K562 (cell line): ENCODE data around the gene INPP5D. TPM values are rescaled to one million over a fixed set of nuclear protein-coding genes. Genes with fewer than 3 reads are reported as not detected.

Experiments
- ATAC-seq: fragments of 200-7000 bp; cut with Tn5 transposase; 3 replicates; pipeline ENCODE4 v1.9.1; 2020; ENCODE audit warnings: moderate library complexity
- BruUV-seq: library from RNA; stranded (reverse); fragments of 400-500 nt; replicated peaks from 2 replicates; lab custom pipeline; 2021; lab: Mats Ljungman, UMichigan
- CTCF ChIA-PET: fragments of 300-600 bp; formaldehyde crosslinking; extraction: SDS; loops from one replicate; lab custom pipeline; 2021; ENCODE audit warnings: low intra/inter-chr PET ratio; lab: Yijun Ruan, JAX
- POLR2A ChIA-PET: fragments of 300-600, 350-650 bp; sonication (Branson Sonifier 250); formaldehyde crosslinking; extraction: SDS; loops from one replicate; lab custom pipeline; 2021; ENCODE audit warnings: antibody characterized with exemption, inconsistent platforms; lab: Yijun Ruan, JAX
- DNase-seq, 4 experiments: peaks; one replicate each; pipeline versions ENCODE4 v3.0.0 to v3.0.0-alpha.2; 2011 to 2018; ENCODE audit warnings: low spot score in 3 of 4, mixed read lengths in 3 of 4; ENCODE audit errors: extremely low read depth in 1 of 4
- FAIRE-seq: peaks from 2 replicates; lab custom pipeline; 2011; peaks lifted over from hg19 to GRCh38; lab: Jason Lieb, UNC
- H2AFZ ChIP-seq: 2 replicates; pipeline ENCODE4 v1.6.0; 2011; ENCODE audit warnings: low read depth, low read length, control low read depth, inconsistent platforms
- H3K27ac ChIP-seq: fragments of 200-600 bp; 3 replicates; pipeline ENCODE4 v1.8.0; 2011; ENCODE audit warnings: low read depth, mild to moderate bottlenecking, control low read depth, inconsistent platforms, low read length, moderate library complexity, mixed read lengths; ENCODE audit errors: extremely low read depth
- H3K27me3 ChIP-seq, 2 experiments: fragments of 300-600 bp in 1 of 2; 2 replicates in 1 of 2; 3 replicates in 1 of 2; pipeline versions ENCODE4 v1.6.0 to v1.8.0; 2011; ENCODE audit warnings: inconsistent platforms in 2 of 2, low read length in 2 of 2, mild to moderate bottlenecking in 1 of 2, mixed read lengths in 1 of 2, moderate library complexity in 1 of 2; ENCODE audit not compliant: control insufficient read depth in 2 of 2, insufficient read depth in 2 of 2
- H3K36me3 ChIP-seq: fragments of 300-600 bp; 3 replicates; pipeline ENCODE4 v1.8.0; 2011; ENCODE audit warnings: mild to moderate bottlenecking, low read length, inconsistent platforms; ENCODE audit not compliant: control insufficient read depth, insufficient read depth
- H3K4me1 ChIP-seq, 2 experiments: fragments of 200-600 bp in 1 of 2; replicated peaks in 1 of 2; 2 replicates in 1 of 2; 3 replicates in 1 of 2; pipeline versions ENCODE4 v1.5.1 to v1.8.0; 2011; ENCODE audit warnings: inconsistent platforms in 2 of 2, low read length in 2 of 2, mild to moderate bottlenecking in 1 of 2, mixed read lengths in 1 of 2, moderate library complexity in 1 of 2; ENCODE audit not compliant: control insufficient read depth in 2 of 2, insufficient read depth in 2 of 2
- H3K4me2 ChIP-seq: 2 replicates; pipeline ENCODE4 v1.6.1; 2011; ENCODE audit warnings: low read length, control low read depth, inconsistent platforms, mixed read lengths; ENCODE audit not compliant: insufficient read depth
- H3K4me3 ChIP-seq: fragments of 200-600 bp; sonication (generic), shearing (Covaris generic); 2 replicates; pipeline ENCODE4 v1.5.1; 2016; ENCODE audit warnings: control low read depth, inconsistent platforms
- H3K79me2 ChIP-seq: fragments of 200-600 bp; 3 replicates; pipeline ENCODE4 v1.8.0; 2011; ENCODE audit warnings: low read length, inconsistent platforms; ENCODE audit not compliant: control insufficient read depth, insufficient read depth
- H3K9ac ChIP-seq, 2 experiments: 2 replicates each; pipeline versions ENCODE4 v1.6.0 to v1.6.1; 2011; ENCODE audit warnings: low read depth in 2 of 2, low read length in 2 of 2, control low read depth in 1 of 2, inconsistent platforms in 1 of 2, mild to moderate bottlenecking in 1 of 2, mixed read lengths in 1 of 2; ENCODE audit not compliant: insufficient read depth in 1 of 2
- H3K9me1 ChIP-seq: one replicate; pipeline ENCODE4 v1.6.0; 2011; ENCODE audit warnings: inconsistent platforms, mild to moderate bottlenecking, low read length, moderate library complexity; ENCODE audit not compliant: control insufficient read depth, insufficient read depth
- H3K9me3 ChIP-seq: replicated peaks from 2 replicates; pipeline ENCODE4 v1.5.1; 2011; ENCODE audit warnings: low read depth, low read length, inconsistent platforms; ENCODE audit not compliant: control insufficient read depth, insufficient read depth
- H4K20me1 ChIP-seq: replicated peaks from 2 replicates; pipeline ENCODE4 v1.6.1; 2011; ENCODE audit warnings: low read length, inconsistent platforms, mixed read lengths; ENCODE audit not compliant: control insufficient read depth, insufficient read depth
- BRCA1 ChIP-seq, 2 experiments: fragments of 450-650 bp in 1 of 2; sonication (generic) in 1 of 2; formaldehyde crosslinking in 1 of 2; IDR thresholded peaks; 2 replicates each; pipeline versions ENCODE4 v1.5.0 to v1.6.1; 2017 to 2020; ENCODE audit warnings: mild to moderate bottlenecking in 1 of 2, missing genetic modification reagents in 1 of 2
- EGR1 ChIP-seq: fragments of 450-650 bp; conservative IDR thresholded peaks from 2 replicates; pipeline ENCODE4 v1.6.1; 2017; ENCODE audit warnings: mild to moderate bottlenecking
- FOS ChIP-seq: IDR thresholded peaks from 3 replicates; pipeline ENCODE4 v1.6.1; 2011; ENCODE audit not compliant: insufficient read length; ENCODE audit errors: extremely low read depth
- JUNB ChIP-seq: fragments of 450-650 bp; formaldehyde crosslinking; conservative IDR thresholded peaks from 2 replicates; pipeline ENCODE4 v1.4.0; 2020; ENCODE audit warnings: mild to moderate bottlenecking
- KLF1 ChIP-seq: fragments of 450-650 bp; IDR thresholded peaks from 2 replicates; pipeline ENCODE4 v1.6.1; 2016; ENCODE audit warnings: missing genetic modification characterization, missing compliant biosample characterization
- MLLT1 ChIP-seq, 2 experiments: fragments of 450-650 bp; IDR thresholded peaks; 2 replicates each; pipeline ENCODE4 v1.6.1; 2016
- NFE2 ChIP-seq: IDR thresholded peaks from 2 replicates; pipeline ENCODE4 v1.6.1; 2014; ENCODE audit warnings: antibody characterized with exemption, low read depth
- SAFB2 ChIP-seq: fragments of 200-400 bp; formaldehyde crosslinking; IDR thresholded peaks from 2 replicates; pipeline ENCODE4 v1.6.1; 2018; ENCODE audit warnings: borderline replicate concordance, low read length, low read depth, moderate library complexity; ENCODE audit not compliant: severe bottlenecking
- SOX6 ChIP-seq: fragments of 450-650 bp; IDR thresholded peaks from 2 replicates; pipeline ENCODE4 v1.6.1; 2014; ENCODE audit warnings: mild to moderate bottlenecking
- TAF9B ChIP-seq: fragments of 450-650 bp; IDR thresholded peaks from 2 replicates; pipeline ENCODE4 v1.6.1; 2018; ENCODE audit warnings: mild to moderate bottlenecking; ENCODE audit not compliant: partially characterized antibody
- USF2 ChIP-seq: sonication (generic); formaldehyde crosslinking; IDR thresholded peaks from 2 replicates; pipeline ENCODE4 v1.5.0; 2020; ENCODE audit warnings: missing genetic modification reagents
- ZBTB2 ChIP-seq: fragments of 450-650 bp; IDR thresholded peaks from 2 replicates; pipeline ENCODE4 v1.6.1; 2016; ENCODE audit warnings: antibody characterized with exemption
- ZNF121 ChIP-seq: sonication (generic); formaldehyde crosslinking; conservative IDR thresholded peaks from 2 replicates; pipeline ENCODE4 v1.8.0; 2022; ENCODE audit warnings: missing genetic modification reagents
- ZNF785 ChIP-seq: fragments of 250-450 bp; sonication (Bioruptor Pico); IDR thresholded peaks from 2 replicates; pipeline ENCODE4 v1.4.0; 2020; ENCODE audit warnings: mild to moderate bottlenecking
- WGBS: fragments of 100-300 bp; shearing (Covaris generic); methylation state at CpG from one replicate; pipeline ENCODE4 v1.1.6; 2016; ENCODE audit warnings: low coverage, mixed read lengths; ENCODE audit not compliant: insufficient coverage; ENCODE audit errors: missing lambda C conversion rate; 5-methylcytosine and 5-hydroxymethylcytosine counted together
- in situ Hi-C: fragments of 300-500 bp; cut with MboI; formaldehyde crosslinking; loops from 4 replicates; pipeline ENCODE4 v1.15.0; 2018; ENCODE audit warnings: inconsistent platforms, mixed read lengths
- intact Hi-C: fragments of 100-400 bp; cut with micrococcal nuclease; formaldehyde crosslinking; loops from 2 replicates; pipeline ENCODE4 v1.14.2; 2022
- polyA plus RNA-seq, 8 experiments: library from polyadenylated mRNA; depleted of rRNA in 4 of 8; stranded (reverse) in 5 of 8; unstranded in 3 of 8; fragments of >200 nt; fragmentation: Nextera tagmentation in 2 of 8; fragmentation: Illumina TruSeq in 1 of 8; extraction: Ambion mirVana in 2 of 8; extraction: Trizol in 1 of 8; gene quantifications; 2 replicates each; pipeline versions ENCODE4 v1.2.1 to v1.2.3, GENCODE V29; 2011 to 2014; ENCODE audit warnings: inconsistent platforms in 1 of 8, missing spikeins in 1 of 8
- total RNA-seq, 7 experiments: library from RNA; depleted of rRNA in 6 of 7; stranded (reverse); fragments of >200 nt in 6 of 7; fragmentation: Illumina TruSeq in 2 of 7; extraction: Trizol in 2 of 7; gene quantifications; 2 replicates each; pipeline versions ENCODE4 v1.2.1 to v1.2.3, GENCODE V29; 2011 to 2021; ENCODE audit warnings: low replicate concordance in 1 of 7
- TF ChIP-seq, protein P1 (sequence below): fragments of 250-450 bp; sonication (Bioruptor Pico); IDR thresholded peaks from 2 replicates; pipeline ENCODE4 v1.5.0; 2021; ENCODE audit warnings: mild to moderate bottlenecking, moderate library complexity

The INPP5D gene
- total and polyA plus RNA-seq, 9 of the 15 experiments (the other 6 are each of a cell fraction or from before 2014, with no cell fraction given), result 0.55 to 6.2 (median 2.2) TPM

GRCh38 chr2:233233618-233234230, 173.6 kb downstream of the INPP5D start:
- intact Hi-C loops, result no loop called here
- peaks cover 18 to 25% of the 10 kb centered on the region in 2 experiments; a peak in 4 of 5 replicates for H3K4me1 ChIP-seq
- no peak overlapping the region for H3K9ac ChIP-seq
- DNase-seq (no peak), FAIRE-seq (no peak), ATAC-seq (no peak)
- H3K27me3 ChIP-seq, result no peaks in the 10 kb centered on the region
- no peaks in the 10 kb centered on the region for H3K9me3 ChIP-seq
- 41% methylated on average over 3 of the region's 4 CpGs for WGBS
- ChIA-PET CTCF (no interaction called here), POLR2A (interaction anchor here (1.2 kb wide), 1 partner anchor 11 kb away, joined by 3 read pairs; no protein-coding TSS in a partner anchor)
- no peak overlapping the region for H3K27ac ChIP-seq
- no peaks in the 10 kb centered on the region for H3K79me2 ChIP-seq
- no peak overlapping the region for H2AFZ ChIP-seq
- no peak overlapping the region for H3K4me3 ChIP-seq
- no peak overlapping the region for H3K4me2 ChIP-seq
- H3K9me1 ChIP-seq, result no peaks in the 10 kb centered on the region
- H4K20me1 ChIP-seq, result no peaks in the 10 kb centered on the region
- no TSS peak for BruUV-seq
- no peaks in the 10 kb centered on the region for H3K36me3 ChIP-seq
- in situ Hi-C loops, result no loop called here
- TF ChIP-seq TAF9B (no peak), EGR1 (no peak), ZNF785 (CRISPR knock-in tag) (no peak), BRCA1 (IDR thresholded peaks at IDR 0.05) (no peak), BRCA1 (CRISPR knock-in tag; IDR thresholded peaks at IDR 0.05) (no peak), MLLT1 (IDR thresholded peaks at IDR 0.05) (no peak), SOX6 (no peak), ZNF121 (CRISPR knock-in tag) (no peak), FOS (no peak), USF2 (CRISPR knock-in tag) (no peak), KLF1 (tag) (no peak), SAFB2 (no peak), NFE2 (no peak), JUNB (CRISPR knock-in tag) (no peak), ZBTB2 (no peak)
- TF ChIP-seq, protein P1, sequence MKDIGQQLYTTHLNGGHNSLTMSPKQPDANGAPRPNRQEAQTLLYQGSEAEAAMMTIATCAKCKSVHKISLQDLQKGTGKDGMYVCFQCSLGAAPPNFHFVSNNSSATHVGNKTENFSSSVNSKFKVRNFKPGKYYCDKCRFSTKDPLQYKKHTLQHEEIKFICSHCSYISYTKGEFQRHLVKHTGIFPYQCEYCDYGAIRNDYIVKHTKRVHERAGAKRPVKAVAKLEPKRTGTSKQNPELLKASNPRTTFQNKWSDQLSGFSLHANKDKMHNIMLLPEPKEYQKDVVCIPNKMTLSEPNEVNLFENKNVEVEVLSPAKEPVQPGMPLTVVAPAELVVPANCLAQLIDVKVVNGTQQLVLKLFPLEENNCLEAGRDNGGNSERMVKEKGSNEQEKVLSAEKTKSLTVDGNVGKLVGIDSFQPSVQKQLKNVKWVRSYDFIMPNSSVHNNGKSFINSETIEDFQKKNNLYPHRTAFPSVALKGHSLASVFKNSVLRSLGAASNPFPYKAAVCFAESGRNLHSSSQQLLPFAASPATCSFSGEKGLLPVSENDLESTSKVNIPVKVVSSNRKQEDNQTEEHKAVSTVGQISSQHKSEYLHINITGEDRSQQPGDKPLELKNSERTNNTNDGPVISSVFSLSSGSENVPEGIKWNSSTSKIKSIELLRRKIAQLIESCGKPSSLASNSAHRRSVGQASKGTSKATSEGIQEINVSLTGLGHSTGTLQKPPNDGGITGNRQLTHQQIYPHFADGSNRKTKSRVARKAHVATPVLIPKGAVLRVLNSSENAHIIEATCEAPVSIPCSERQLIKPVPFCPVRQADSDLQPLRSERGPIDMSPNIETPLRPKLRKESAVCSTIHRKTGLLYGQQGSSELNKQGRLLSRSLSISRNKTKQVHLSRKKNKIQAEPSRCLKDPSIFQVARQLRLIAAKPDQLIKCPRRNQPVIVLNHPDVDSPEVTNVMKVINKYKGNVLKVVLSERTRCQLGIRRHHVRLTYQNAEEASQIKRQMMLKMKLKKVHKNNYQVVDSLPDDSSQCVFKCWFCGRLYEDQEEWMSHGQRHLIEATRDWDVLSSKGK (CRISPR knock-in tag), result no peak
